IMR-90 (cell line): ENCODE data around the gene RASGEF1C. TPM values are rescaled to one million over a fixed set of nuclear protein-coding genes. Genes with fewer than 3 reads are reported as not detected.

Source experiments
- ATAC-seq: fragments of 200-7000 bp; cut with Tn5 transposase; 2 replicates; pipeline ENCODE4 v1.9.1; 2020; ENCODE audit warnings: low read depth, mild to moderate bottlenecking, moderate library complexity
- BruUV-seq: library from RNA; stranded (reverse); fragments of 400-500 nt; replicated peaks from 2 replicates; lab custom pipeline; 2021; lab: Mats Ljungman, UMichigan
- CTCF ChIA-PET: fragments of 300-600 bp; formaldehyde crosslinking; extraction: SDS; loops from one replicate; lab custom pipeline; 2021; ENCODE audit warnings: antibody characterized with exemption; lab: Yijun Ruan, JAX
- POLR2A ChIA-PET: fragments of 300-600 bp; sonication (Branson Sonifier 250); formaldehyde crosslinking; loops from one replicate; lab custom pipeline; 2022; ENCODE audit warnings: antibody characterized with exemption; ENCODE audit not compliant: unreplicated experiment; lab: Charles Lee
- DNase-seq: peaks from one replicate; pipeline ENCODE4 v3.0.0; 2013
- H2AFZ ChIP-seq: replicated peaks from 2 replicates; pipeline ENCODE3; 2013; ENCODE audit warnings: low read length, mild to moderate bottlenecking; ENCODE audit not compliant: poor library complexity
- H2AK5ac ChIP-seq: 2 replicates; pipeline ENCODE4 v1.6.1; 2013; ENCODE audit warnings: low read depth, low read length, inconsistent platforms
- H2AK9ac ChIP-seq: replicated peaks from 2 replicates; pipeline ENCODE3; 2013; ENCODE audit warnings: mild to moderate bottlenecking, low read depth, low read length, moderate library complexity; ENCODE audit not compliant: poor library complexity
- H2BK120ac ChIP-seq: 2 replicates; pipeline ENCODE4 v1.6.1; 2013; ENCODE audit warnings: low read depth, low read length, inconsistent platforms
- H2BK15ac ChIP-seq: 3 replicates; pipeline ENCODE4 v1.6.1; 2013; ENCODE audit warnings: low read depth, low read length, inconsistent platforms
- H2BK20ac ChIP-seq: 2 replicates; pipeline ENCODE4 v1.6.1; 2013; ENCODE audit warnings: low read depth, mild to moderate bottlenecking, inconsistent platforms, low read length, moderate library complexity
- H2BK5ac ChIP-seq: 2 replicates; pipeline ENCODE4 v1.6.1; 2013; ENCODE audit warnings: mild to moderate bottlenecking, low read depth, low read length, inconsistent platforms; ENCODE audit not compliant: poor library complexity, severe bottlenecking
- H3K14ac ChIP-seq: replicated peaks from 2 replicates; pipeline ENCODE4 v1.6.1; 2013; ENCODE audit warnings: low read depth, low read length, inconsistent platforms
- H3K18ac ChIP-seq: 2 replicates; pipeline ENCODE4 v1.6.1; 2013; ENCODE audit warnings: low read depth, low read length, control low read depth
- H3K23ac ChIP-seq: 2 replicates; pipeline ENCODE4 v1.6.1; 2013; ENCODE audit warnings: low read depth, low read length, inconsistent platforms
- H3K27ac ChIP-seq: 2 replicates; pipeline ENCODE4 v1.5.1; 2013; ENCODE audit warnings: mild to moderate bottlenecking, control low read depth, low read length; ENCODE audit not compliant: insufficient read depth
- H3K27me3 ChIP-seq: 2 replicates; pipeline ENCODE4 v1.6.1; 2013; ENCODE audit warnings: low read length; ENCODE audit not compliant: control insufficient read depth, insufficient read depth
- H3K36me3 ChIP-seq: 2 replicates; pipeline ENCODE4 v1.6.1; 2013; ENCODE audit warnings: low read length, mixed read lengths; ENCODE audit not compliant: control insufficient read depth, insufficient read depth
- H3K4ac ChIP-seq: 2 replicates; pipeline ENCODE4 v1.6.1; 2013; ENCODE audit warnings: low read depth, low read length, inconsistent platforms
- H3K4me1 ChIP-seq: 2 replicates; pipeline ENCODE4 v1.6.1; 2013; ENCODE audit warnings: low read length, mixed read lengths; ENCODE audit not compliant: control insufficient read depth, insufficient read depth
- H3K4me2 ChIP-seq: 2 replicates; pipeline ENCODE4 v1.6.1; 2013; ENCODE audit warnings: low read depth, mild to moderate bottlenecking, control low read depth, low read length, moderate library complexity
- H3K4me3 ChIP-seq: 2 replicates; pipeline ENCODE4 v1.5.1; 2013; ENCODE audit warnings: low read depth, mild to moderate bottlenecking, control low read depth, low read length, moderate library complexity; ENCODE audit not compliant: insufficient read depth
- H3K56ac ChIP-seq: 2 replicates; pipeline ENCODE4 v1.6.1; 2013; ENCODE audit warnings: low read length, inconsistent platforms; ENCODE audit not compliant: insufficient read depth; ENCODE audit errors: extremely low read depth
- H3K79me1 ChIP-seq, 2 experiments: 2 replicates each; pipeline ENCODE4 v1.6.1; 2013; ENCODE audit warnings: low read length in 2 of 2, inconsistent platforms in 1 of 2, low read depth in 1 of 2
- H3K9ac ChIP-seq: 2 replicates; pipeline ENCODE4 v1.6.1; 2013; ENCODE audit warnings: low read depth, low read length, control low read depth
- H3K9me1 ChIP-seq: 2 replicates; pipeline ENCODE4 v1.6.1; 2013; ENCODE audit warnings: low read length, inconsistent platforms; ENCODE audit not compliant: insufficient read depth
- H3K9me3 ChIP-seq: 2 replicates; pipeline ENCODE4 v1.6.1; 2013; ENCODE audit warnings: low read length; ENCODE audit not compliant: control insufficient read depth, insufficient read depth
- H4K20me1 ChIP-seq: 2 replicates; pipeline ENCODE4 v1.6.1; 2013; ENCODE audit warnings: low read length, inconsistent platforms; ENCODE audit not compliant: insufficient read depth
- H4K5ac ChIP-seq: 2 replicates; pipeline ENCODE4 v1.6.1; 2013; ENCODE audit warnings: mild to moderate bottlenecking, low read depth, low read length, control low read depth
- H4K8ac ChIP-seq, 2 experiments: 2 replicates each; pipeline ENCODE4 v1.6.1; 2013; ENCODE audit warnings: low read depth in 2 of 2, low read length in 2 of 2, control low read depth in 1 of 2, inconsistent platforms in 1 of 2
- H4K91ac ChIP-seq: 2 replicates; pipeline ENCODE4 v1.6.1; 2013; ENCODE audit warnings: low read depth, low read length, inconsistent platforms; ENCODE audit not compliant: insufficient read depth
- BHLHE40 ChIP-seq: fragments of 150-350 bp; IDR thresholded peaks from 2 replicates; pipeline ENCODE4 v1.6.1; 2016; ENCODE audit warnings: mild to moderate bottlenecking, low read depth, low read length
- FOS ChIP-seq: fragments of 150-350 bp; IDR thresholded peaks from 2 replicates; pipeline ENCODE4 v1.6.1; 2016; ENCODE audit warnings: low read depth, low read length
- MAZ ChIP-seq: IDR thresholded peaks from 2 replicates; pipeline ENCODE4 v1.6.1; 2012; ENCODE audit warnings: low read depth, mild to moderate bottlenecking, low read length, improper control_type of control experiment, moderate library complexity, borderline replicate concordance
- RAD21 ChIP-seq: IDR thresholded peaks from 2 replicates; pipeline ENCODE4 v1.6.1; 2012; ENCODE audit warnings: low read length, improper control_type of control experiment
- RCOR1 ChIP-seq: IDR thresholded peaks from 2 replicates; pipeline ENCODE4 v1.6.1; 2012; ENCODE audit warnings: mild to moderate bottlenecking, low read length, improper control_type of control experiment; ENCODE audit not compliant: insufficient replicate concordance
- RFX5 ChIP-seq: IDR thresholded peaks from 2 replicates; pipeline ENCODE4 v1.8.0; 2012; ENCODE audit warnings: low read depth, mild to moderate bottlenecking, low read length, moderate library complexity
- SMC3 ChIP-seq: fragments of 150-350 bp; IDR thresholded peaks from 2 replicates; pipeline ENCODE4 v1.6.1; 2016; ENCODE audit warnings: low read depth, mild to moderate bottlenecking, antibody characterized with exemption, low read length, moderate library complexity
- WGBS, 2 experiments: methylation state at CpG; one replicate each; pipeline versions ENCODE4 v1.1.5 to v1.1.7; 2013; ENCODE audit warnings: missing lambda C conversion rate in 2 of 2; ENCODE audit not compliant: insufficient read length in 1 of 2; ENCODE audit errors: extremely low coverage in 2 of 2; 5-methylcytosine and 5-hydroxymethylcytosine counted together
- dilution Hi-C: fragments of 300-500 bp; cut with HindIII; formaldehyde crosslinking; loops from one replicate; pipeline ENCODE4 v1.14.3; 2018; ENCODE audit warnings: low sequenced_read_pairs; ENCODE audit not compliant: unreplicated experiment
- in situ Hi-C: fragments of 300-500 bp; cut with MboI; formaldehyde crosslinking; loops from 3 replicates; pipeline ENCODE4 v1.14.3; 2019; ENCODE audit warnings: low sequenced_read_pairs, inconsistent platforms, mixed read lengths
- intact Hi-C: fragments of 100-400 bp; cut with micrococcal nuclease; formaldehyde crosslinking; loops from 2 replicates; pipeline ENCODE4 v1.10.0; 2022
- polyA plus RNA-seq, 3 experiments: library from polyadenylated mRNA; depleted of rRNA; stranded (reverse); fragments of >200 nt; gene quantifications; 2 replicates each; pipeline ENCODE4 v1.2.3, GENCODE V29; 2012; ENCODE audit warnings: low replicate concordance in 1 of 3
- total RNA-seq: library from RNA; depleted of rRNA; stranded (reverse); fragments of >200 nt; gene quantifications from 2 replicates; pipeline ENCODE4 v1.2.3, GENCODE V29; 2012
- TF ChIP-seq, protein P1 (sequence below): conservative IDR thresholded peaks from 2 replicates; pipeline ENCODE4 v1.5.1; 2012; ENCODE audit warnings: mild to moderate bottlenecking, low read depth, low read length, improper control_type of control experiment

The RASGEF1C gene
- total and polyA plus RNA-seq, 2 of the 4 experiments (the other 2 are of a cell fraction) = not detected

- no peak overlapping the region for H4K5ac ChIP-seq
- no peak overlapping the region for H3K4ac ChIP-seq
- BruUV-seq = no TSS peak
- ChIA-PET CTCF (no interaction called here), POLR2A (no interaction called here)
- no peaks in the 10 kb centered on the region for H4K20me1 ChIP-seq
- no peak overlapping the region for H2BK5ac ChIP-seq
- no peak overlapping the region for H3K27ac ChIP-seq
- dilution Hi-C loops (no loop called here), in situ Hi-C loops (no loop called here), intact Hi-C loops (no loop called here)
- H3K23ac ChIP-seq = no peak overlapping the region
- no peaks in the 10 kb centered on the region for H3K9me3 ChIP-seq
- peaks cover 5% of the 10 kb centered on the region; the same call in 1 of the 2 replicates for H3K4me1 ChIP-seq
- no peak overlapping the region for H3K18ac ChIP-seq
- no peak overlapping the region for H2AK9ac ChIP-seq
- H2BK15ac ChIP-seq = no peak overlapping the region
- H3K9ac ChIP-seq = no peak overlapping the region
- H3K36me3 ChIP-seq = no peaks in the 10 kb centered on the region
- H3K14ac ChIP-seq = no peak overlapping the region
- H4K91ac ChIP-seq = no peak overlapping the region
- no peak overlapping the region for H4K8ac ChIP-seq
- H2AK5ac ChIP-seq = no peak overlapping the region
- H2BK20ac ChIP-seq = no peak overlapping the region
- H3K56ac ChIP-seq = no peak overlapping the region
- no peak overlapping the region for H3K4me2 ChIP-seq
- H3K79me1 ChIP-seq = no peaks in the 10 kb centered on the region
- no peaks in the 10 kb centered on the region for H3K9me1 ChIP-seq
- H2BK120ac ChIP-seq = no peak overlapping the region
- no peak overlapping the region for H2AFZ ChIP-seq
- H3K27me3 ChIP-seq = peaks cover 22% of the 10 kb centered on the region; the same call in 1 of the 2 replicates
- 68% methylated on average over 8 of the region's 14 CpGs; no CpG with 5 or more reads in 1 of the 2 experiments for WGBS, 2 experiments
- no peak overlapping the region for H3K4me3 ChIP-seq
- TF ChIP-seq BHLHE40 (no peak), RAD21 (no peak), FOS (no peak), RCOR1 (no peak), SMC3 (no peak), RFX5 (no peak), MAZ (no peak)
- TF ChIP-seq, protein P1, sequence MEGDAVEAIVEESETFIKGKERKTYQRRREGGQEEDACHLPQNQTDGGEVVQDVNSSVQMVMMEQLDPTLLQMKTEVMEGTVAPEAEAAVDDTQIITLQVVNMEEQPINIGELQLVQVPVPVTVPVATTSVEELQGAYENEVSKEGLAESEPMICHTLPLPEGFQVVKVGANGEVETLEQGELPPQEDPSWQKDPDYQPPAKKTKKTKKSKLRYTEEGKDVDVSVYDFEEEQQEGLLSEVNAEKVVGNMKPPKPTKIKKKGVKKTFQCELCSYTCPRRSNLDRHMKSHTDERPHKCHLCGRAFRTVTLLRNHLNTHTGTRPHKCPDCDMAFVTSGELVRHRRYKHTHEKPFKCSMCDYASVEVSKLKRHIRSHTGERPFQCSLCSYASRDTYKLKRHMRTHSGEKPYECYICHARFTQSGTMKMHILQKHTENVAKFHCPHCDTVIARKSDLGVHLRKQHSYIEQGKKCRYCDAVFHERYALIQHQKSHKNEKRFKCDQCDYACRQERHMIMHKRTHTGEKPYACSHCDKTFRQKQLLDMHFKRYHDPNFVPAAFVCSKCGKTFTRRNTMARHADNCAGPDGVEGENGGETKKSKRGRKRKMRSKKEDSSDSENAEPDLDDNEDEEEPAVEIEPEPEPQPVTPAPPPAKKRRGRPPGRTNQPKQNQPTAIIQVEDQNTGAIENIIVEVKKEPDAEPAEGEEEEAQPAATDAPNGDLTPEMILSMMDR = no peak
- ATAC-seq (no peak), DNase-seq (no peak)
Measured at GRCh38 chr5:180079702-180080466, 129.1 kb downstream of the RASGEF1C start.
